ENCODE results near the gene PIGQ.
"Not testable (repeated sequence)": the region's sequence is repeated elsewhere in the genome, so short reads cannot be mapped to it uniquely, and the experiment has no call there.

PIGQ gene

DNA sequence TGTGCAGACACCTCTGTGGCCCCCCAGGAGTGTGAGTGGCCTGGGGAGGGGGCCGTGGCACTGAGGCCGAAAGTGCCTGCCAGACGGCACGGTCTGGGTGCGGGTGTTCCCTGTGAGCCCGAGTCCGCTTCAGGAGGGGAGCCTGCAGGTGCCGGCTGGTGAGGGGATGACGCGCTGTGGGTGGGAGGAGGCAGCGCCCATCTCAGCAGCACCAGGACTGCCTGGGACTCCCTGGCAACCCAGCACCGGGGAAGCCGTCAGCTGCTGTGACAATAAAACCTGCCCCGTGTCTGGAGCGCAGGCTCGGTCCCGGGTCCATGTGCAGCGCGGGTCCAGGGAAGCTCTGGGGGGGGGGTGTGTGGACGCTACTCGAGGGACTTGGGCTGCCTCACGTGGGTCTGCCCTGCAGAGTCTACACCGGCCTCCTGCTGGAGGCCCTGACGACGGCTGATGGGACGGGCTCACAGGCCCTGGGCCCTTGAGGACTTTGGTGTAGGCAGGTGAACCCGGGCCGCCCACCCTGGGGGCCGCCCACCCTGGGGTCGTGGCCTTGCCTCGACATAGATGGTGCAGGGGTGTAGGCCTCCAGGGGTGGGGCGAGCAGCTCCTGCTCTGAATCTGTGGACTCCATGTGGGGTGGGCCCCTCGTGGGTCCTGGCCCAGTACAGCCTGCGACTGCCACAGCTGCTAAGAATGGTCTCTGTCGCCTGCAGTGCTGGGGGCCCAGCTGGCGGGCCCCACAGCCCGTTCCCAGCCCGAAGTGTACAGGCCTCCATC is 14.2 kb downstream of the PIGQ start:
- DNase-seq (ENCODE audit: low read depth in 3 of 3, low spot score in 1 of 3), result no peak

GRCh38 chr16:585351-585750 is 15.6 kb downstream of the PIGQ start:
- DNase-seq (ENCODE audit: low read depth in 3 of 3, low spot score in 1 of 3), result no peak

- DNase-seq (ENCODE audit: low read depth in 3 of 3, low spot score in 1 of 3), result no peak
These were observed 16.4 kb downstream of the PIGQ start for GRCh38 chr16:586047-586644.

DNA sequence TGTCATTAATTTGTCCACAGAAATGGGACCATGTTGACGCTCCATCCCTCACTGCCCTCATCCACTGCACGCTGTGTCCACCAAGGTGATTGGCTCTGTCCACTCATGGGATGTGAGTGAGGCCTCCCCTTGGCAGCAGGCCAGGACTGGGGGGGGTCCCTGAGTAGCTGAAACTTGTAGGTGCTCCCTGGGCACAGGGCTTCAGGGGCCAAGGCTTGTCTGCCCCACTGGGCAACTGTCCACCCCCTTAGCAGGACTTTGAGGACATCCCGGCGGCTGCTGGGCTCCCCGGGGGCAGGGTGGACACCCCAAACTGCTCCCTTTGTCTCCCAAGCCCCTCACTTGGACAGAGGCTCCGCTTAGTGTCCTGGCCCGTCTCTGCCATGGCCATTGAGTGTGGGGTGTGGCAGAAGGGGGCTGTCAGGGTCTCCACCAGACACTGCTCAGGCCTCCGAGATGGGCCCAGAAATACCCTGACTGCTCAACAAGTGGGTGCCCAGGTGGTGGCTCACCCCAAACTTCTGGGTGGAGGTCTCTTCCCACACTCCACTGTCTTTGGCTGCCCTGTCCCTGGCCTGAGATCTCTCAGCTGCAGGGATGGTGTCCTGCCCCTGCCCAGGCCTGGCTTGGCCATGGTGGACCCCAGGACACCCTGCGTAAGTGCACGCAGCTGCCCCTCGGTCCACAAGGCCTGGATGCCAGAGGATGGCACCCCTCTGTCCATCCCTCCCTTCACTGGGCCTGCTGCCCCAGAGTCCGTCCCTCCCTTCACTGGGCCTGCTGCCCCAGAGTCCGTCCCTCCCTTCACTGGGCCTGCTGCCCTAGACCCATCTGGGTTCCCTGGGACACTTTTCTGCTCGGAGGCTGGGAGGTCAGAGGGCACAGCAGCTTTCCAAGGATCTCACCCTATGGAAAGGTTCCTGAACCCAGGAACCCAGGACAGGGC is 17.1 kb downstream of the PIGQ start:
- DNase-seq (ENCODE audit: low read depth in 3 of 3, low spot score in 1 of 3), result no peak

DNA sequence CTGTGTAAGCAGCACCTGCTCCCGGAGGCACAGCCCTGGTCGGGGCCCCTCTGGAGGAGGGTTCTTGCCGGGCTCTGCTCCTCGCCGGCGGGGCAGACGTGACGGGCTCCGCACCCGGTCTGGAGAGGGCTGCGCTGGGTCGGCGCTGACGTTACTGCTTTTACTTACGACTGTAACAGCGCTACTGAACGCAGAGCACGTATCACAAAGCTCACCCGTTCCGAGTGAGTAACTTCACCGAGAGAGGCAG is 18.8 kb downstream of the PIGQ start:
- DNase-seq (ENCODE audit: low read depth in 3 of 3, low spot score in 1 of 3), result peak in 1 of 3 donors; percentile 55

DNA sequence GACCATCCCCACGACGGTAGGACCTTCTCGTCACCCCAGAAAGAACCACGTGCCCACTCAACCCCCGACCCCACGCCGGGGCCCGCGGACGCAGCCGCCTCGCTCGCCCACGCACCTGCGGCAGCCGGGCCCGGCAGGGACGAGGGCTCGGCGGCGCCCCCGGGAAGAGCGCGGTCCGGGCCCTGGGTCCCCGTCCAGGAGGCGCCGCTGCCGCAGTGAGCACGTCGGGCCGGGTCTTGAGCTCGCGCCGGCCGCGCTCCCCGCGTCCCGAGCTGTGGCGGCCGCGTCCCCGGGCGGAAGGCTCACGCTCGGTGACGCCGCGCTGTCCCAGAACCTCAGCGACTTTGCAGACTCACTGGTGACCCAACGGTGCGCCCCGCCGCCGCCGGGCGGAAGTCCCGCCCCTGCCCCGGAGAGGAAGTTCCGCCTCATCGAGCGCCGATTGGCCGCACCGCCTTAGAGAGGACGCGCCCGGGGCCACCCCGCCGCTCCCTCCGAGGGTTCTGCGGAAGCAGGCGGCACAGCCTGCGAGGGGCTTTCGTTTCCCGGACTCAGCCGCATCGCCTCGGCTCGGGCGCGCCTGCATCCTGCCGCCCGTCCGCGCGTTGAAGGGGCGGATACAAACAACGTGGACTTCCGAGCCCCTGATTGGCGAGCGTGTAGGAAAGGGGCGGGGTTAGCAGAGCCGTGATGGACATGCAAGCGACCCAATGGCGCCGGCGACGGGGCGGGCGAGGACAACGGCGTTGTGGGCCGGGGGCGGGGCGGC is 19.3 kb downstream of the PIGQ start:
- DNase-seq (ENCODE audit: low read depth in 3 of 3, low spot score in 1 of 3), result peak; percentile 96 to 99 (median 96)

DNA sequence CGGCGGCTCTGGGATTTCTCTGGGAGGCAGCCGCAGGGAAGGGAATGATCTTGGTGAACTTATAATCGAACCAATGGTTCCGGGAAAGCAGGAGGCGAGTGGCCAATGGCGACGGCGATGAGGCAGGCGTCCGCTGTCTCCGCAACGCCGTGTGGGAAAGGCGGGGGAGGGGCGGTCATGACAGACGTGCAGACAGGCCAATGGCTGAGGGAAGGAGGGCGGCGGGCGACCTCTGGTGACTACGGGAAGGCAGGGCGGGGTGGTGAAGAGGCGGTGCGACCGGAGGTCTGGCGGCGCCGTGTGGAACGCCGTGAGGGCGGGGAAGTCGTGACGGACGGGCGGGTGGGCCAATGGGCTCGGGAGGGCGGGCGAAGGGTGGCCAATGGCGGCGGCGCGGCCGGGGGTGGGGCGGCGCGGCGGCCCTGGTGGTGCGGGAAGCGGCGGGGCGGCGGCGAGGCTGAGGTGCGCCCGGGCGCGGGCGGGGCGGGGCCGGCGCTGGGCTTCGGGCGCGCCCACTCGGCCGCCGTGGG is 20.0 kb downstream of the PIGQ start, which contains the start of gene RAB40C:
Gene RAB40C, plus strand, starts transcription at position 409 of the 530 bp plus-strand sequence. CDS start 226 bp downstream, outside the sequence.
- DNase-seq (ENCODE audit: low read depth in 3 of 3, low spot score in 1 of 3), result peak; percentile 98

DNA sequence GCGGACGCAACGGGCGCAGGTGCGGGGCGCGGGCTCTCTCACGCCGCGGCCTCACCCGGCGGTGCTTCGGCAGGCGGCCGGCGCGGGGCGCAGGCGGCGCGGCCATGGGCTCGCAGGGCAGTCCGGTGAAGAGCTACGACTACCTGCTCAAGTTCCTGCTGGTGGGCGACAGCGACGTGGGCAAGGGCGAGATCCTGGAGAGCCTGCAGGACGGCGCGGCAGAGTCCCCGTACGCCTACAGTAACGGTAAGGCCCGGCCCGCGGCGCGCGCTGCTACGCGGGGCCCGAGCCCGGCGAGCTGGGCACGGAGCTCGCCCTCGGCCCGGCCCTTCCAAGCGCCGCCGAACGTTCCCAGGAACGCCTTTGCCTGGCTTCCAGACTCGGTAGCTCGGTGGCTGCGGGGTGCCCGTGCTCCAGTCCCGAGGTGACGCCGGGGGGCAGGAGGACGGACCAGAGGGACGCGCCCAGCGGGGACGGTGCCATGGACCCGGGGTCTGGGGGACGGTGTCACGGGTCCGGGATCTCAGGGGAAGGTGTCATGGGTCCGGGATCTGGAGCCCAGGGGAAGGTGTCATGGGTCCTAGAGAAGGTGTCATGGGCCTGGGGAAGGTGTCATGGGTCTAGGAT is 20.5 kb downstream of the PIGQ start:
- no peak for DNase-seq (ENCODE audit: low read depth in 3 of 3, low spot score in 1 of 3)

DNA sequence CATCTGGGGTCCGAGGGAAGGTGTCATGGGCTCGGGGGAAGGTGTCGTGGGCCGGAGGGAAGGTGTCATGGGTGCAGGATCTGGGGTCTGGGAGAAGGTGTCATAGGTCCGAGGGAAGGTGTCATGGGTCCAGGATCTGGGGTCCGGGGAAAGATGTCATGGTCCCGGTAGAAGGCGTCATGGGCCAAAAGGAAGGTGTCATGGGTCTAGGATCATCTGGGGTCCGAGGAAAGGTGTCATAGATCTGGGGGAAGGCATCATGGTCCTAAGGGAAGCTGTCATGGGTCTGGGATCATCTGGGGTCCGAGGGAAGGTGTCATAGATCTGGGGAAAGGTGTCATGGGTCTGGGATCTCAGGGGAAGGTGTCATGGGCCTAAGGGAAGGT is 21.0 kb downstream of the PIGQ start:
- DNase-seq (ENCODE audit: low read depth in 3 of 3, low spot score in 1 of 3), result no peak

GRCh38 chr16:591231-591630 is 21.5 kb downstream of the PIGQ start:
- no peak for DNase-seq (ENCODE audit: low read depth in 3 of 3, low spot score in 1 of 3)

GRCh38 chr16:591892-592517 is 22.2 kb downstream of the PIGQ start:
- DNase-seq (ENCODE audit: low read depth in 3 of 3, low spot score in 1 of 3), result no peak

- DNase-seq (ENCODE audit: low read depth in 3 of 3, low spot score in 1 of 3), result no peak
These were observed 22.9 kb downstream of the PIGQ start for GRCh38 chr16:592518-593306.

DNA sequence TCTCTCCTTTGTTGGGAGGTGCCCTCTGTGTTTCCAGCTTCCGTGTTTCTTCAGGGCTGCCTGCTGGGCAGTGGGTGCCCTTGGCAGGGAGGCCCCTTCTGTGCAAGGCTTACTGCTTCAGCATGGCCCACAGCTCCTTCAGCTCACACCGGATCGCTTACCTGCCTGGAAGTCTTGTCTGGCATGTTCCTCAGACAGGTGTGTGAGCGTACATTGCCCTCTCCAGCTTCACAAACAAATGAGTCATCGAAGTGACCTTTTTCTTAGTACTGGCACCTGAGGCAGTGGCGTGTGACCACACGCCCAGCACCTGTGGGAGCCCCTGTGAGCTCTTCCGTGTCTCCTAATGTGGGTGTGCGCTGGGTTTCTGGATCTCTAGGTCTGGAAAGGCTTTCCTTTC is 23.6 kb downstream of the PIGQ start:
- no peak for DNase-seq (ENCODE audit: low read depth in 3 of 3, low spot score in 1 of 3)

GRCh38 chr16:593807-594206 is 24.0 kb downstream of the PIGQ start:
- DNase-seq (ENCODE audit: low read depth in 3 of 3, low spot score in 1 of 3), result no peak

DNA sequence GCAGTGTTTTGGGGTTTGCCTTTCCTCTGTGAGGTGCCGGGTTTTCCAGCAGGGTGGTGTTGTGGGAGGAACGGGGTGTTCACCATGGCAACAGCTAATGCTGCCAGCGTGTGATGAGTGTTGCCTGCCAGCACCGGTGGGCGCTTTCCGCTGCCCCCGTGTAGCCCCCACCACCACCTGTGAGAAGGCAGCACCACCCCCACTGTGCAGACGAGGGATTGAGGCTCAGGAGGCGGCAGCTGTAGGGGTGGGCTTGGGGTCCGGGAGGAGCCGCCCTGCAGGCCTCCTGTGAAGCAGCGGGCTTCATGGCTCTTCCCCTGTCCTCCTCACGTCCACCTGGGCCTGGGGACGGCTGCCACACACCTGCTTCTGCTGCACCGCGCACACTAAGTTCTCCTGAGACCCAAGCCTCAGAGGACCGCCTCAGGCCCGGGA is 25.3 kb downstream of the PIGQ start:
- DNase-seq (ENCODE audit: low read depth in 3 of 3, low spot score in 1 of 3), result no peak

DNA sequence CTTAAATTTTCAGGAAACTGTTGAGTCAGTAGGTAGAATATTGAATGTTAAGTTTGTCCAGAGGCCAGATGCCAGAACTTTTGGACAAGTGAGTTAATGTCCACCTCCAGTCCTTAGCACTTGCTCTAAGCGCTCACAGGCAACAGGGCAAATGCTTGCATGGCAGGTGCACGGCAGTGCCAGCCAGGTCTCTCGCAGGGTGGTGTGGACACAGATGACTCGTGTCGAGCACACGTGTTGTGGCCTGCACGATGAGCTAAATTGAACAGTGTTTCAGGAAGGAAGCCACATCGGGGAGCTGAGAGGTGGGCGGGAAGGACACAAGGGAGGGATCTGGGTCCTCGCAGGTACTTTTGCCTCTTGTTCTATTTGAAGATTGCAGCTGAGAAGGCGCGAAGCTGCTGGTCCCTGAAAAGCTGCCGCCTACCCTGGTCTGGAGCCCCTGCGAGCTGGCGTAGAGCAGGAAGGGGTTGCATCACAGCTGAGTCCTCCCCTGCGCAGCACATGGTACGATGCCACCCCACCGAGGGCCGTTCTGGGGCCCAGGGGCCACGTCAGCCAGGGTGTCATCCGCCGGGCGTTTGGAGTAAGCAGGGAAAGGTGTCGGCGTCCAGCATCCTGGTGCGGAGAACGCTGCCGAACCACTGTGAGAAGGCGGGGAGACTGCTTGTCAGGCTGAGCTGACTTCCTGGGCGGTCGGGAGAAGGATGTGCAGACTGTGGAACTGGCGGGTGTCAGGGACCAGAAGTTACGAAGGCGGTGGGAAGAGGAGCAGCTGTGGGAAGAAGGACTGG is 26.4 kb downstream of the PIGQ start:
- no peak for DNase-seq (ENCODE audit: low read depth in 3 of 3, low spot score in 1 of 3)

- DNase-seq (ENCODE audit: low read depth in 3 of 3, low spot score in 1 of 3), result no peak
These were observed 26.9 kb downstream of the PIGQ start for GRCh38 chr16:596736-597060.

GRCh38 chr16:597655-598054 is 27.9 kb downstream of the PIGQ start:
- DNase-seq (ENCODE audit: low read depth in 3 of 3, low spot score in 1 of 3), result not testable (repeated sequence)
